Mesothelial cell of epicardium (in vitro differentiated cells): Measurements from ENCODE around the gene ANKRD53. TPM values are rescaled to one million over a fixed set of nuclear protein-coding genes. Genes with fewer than 3 reads are reported as not detected.
"Not testable (repeated sequence)": the region's sequence is repeated elsewhere in the genome, so short reads cannot be mapped to it uniquely, and the experiment has no call there.

Experiments used
- DNase-seq, 2 experiments: peaks; one replicate each; pipeline ENCODE4 v3.0.0; 2021; ENCODE audit warnings: low spot score in 2 of 2; ENCODE audit not compliant: unreplicated experiment in 2 of 2
- H3K27ac Mint-ChIP-seq: 2 replicates; pipeline ENCODE4 v1.8.0; 2021; ENCODE audit warnings: mixed read lengths
- H3K27me3 Mint-ChIP-seq: 2 replicates; pipeline ENCODE4 v1.8.0; 2021; ENCODE audit warnings: low read depth, mixed read lengths
- H3K36me3 Mint-ChIP-seq: 2 replicates; pipeline ENCODE4 v1.8.0; 2021; ENCODE audit warnings: mixed read lengths
- H3K4me1 Mint-ChIP-seq: 2 replicates; pipeline ENCODE4 v1.8.0; 2021; ENCODE audit warnings: mixed read lengths
- H3K4me3 Mint-ChIP-seq: 2 replicates; pipeline ENCODE4 v1.8.0; 2021; ENCODE audit warnings: mild to moderate bottlenecking, moderate library complexity, mixed read lengths
- H3K9me3 Mint-ChIP-seq: 2 replicates; pipeline ENCODE4 v1.8.0; 2021; ENCODE audit warnings: mixed read lengths
- total RNA-seq: library from RNA; stranded (reverse); gene quantifications from 3 replicates; pipeline ENCODE4 v1.2.1, GENCODE V29; 2021
- TF ChIP-seq, protein P1 (sequence below): fragments of 200-600 bp; sonication (generic); IDR thresholded peaks from one replicate; pipeline ENCODE4 v1.5.0; 2021; ENCODE audit warnings: antibody characterized with exemption; ENCODE audit not compliant: unreplicated experiment

ANKRD53 gene
- total RNA-seq, 1 donor from 2014 or later, result 4.9 TPM

DNA sequence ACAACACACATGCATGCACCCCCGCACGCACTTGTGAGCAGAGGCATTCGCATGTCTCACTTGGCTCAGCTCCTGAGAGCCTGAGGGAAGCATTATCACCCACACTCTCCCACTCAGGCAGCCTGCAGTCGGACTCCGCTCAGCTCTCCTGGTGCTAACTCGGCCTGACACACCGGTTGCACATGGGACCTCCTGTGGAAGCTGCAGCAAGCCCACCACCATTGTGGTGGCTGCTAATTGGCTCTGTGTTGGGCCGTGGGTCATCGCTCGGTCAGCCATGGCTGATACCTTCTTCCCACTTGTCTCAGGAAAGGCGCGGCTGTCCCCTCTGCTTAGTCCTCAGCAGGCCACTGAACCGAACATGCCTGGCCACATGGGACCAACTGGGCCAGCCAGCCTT is 29.9 kb downstream of the ANKRD53 start:
- H3K36me3 Mint-ChIP-seq, result no peaks in the 10 kb centered on the region
- DNase-seq, result no peak
- H3K4me3 Mint-ChIP-seq, result no peak overlapping the region
- H3K27ac Mint-ChIP-seq, result no peak overlapping the region
- H3K27me3 Mint-ChIP-seq, result peaks cover 39% of the 10 kb centered on the region
- H3K9me3 Mint-ChIP-seq, result no peaks in the 10 kb centered on the region
- H3K4me1 Mint-ChIP-seq, result no peaks in the 10 kb centered on the region
- TF ChIP-seq, protein P1, sequence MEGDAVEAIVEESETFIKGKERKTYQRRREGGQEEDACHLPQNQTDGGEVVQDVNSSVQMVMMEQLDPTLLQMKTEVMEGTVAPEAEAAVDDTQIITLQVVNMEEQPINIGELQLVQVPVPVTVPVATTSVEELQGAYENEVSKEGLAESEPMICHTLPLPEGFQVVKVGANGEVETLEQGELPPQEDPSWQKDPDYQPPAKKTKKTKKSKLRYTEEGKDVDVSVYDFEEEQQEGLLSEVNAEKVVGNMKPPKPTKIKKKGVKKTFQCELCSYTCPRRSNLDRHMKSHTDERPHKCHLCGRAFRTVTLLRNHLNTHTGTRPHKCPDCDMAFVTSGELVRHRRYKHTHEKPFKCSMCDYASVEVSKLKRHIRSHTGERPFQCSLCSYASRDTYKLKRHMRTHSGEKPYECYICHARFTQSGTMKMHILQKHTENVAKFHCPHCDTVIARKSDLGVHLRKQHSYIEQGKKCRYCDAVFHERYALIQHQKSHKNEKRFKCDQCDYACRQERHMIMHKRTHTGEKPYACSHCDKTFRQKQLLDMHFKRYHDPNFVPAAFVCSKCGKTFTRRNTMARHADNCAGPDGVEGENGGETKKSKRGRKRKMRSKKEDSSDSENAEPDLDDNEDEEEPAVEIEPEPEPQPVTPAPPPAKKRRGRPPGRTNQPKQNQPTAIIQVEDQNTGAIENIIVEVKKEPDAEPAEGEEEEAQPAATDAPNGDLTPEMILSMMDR, result no peak

DNA sequence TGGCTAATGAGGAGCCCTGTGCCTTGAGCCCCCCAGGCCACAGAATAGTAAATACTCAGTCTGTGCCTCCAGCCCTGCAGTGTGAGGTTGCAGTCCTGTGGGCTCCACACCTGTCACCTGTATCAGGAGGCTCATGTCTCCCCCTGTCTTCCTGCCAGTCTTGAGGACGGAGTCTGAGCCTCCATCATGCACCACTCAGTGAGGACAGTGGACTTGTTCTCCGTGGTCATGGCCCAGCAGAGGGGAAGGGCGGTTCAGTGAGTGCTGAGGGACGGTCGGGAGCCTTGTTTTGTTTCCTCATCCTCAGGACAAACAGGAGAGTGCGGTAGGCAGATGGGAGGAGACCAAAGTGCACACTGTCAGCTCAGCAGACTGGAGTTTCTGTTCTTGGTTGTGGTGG is 33.4 kb downstream of the ANKRD53 start:
- H3K27ac Mint-ChIP-seq, result not testable (repeated sequence)

DNA sequence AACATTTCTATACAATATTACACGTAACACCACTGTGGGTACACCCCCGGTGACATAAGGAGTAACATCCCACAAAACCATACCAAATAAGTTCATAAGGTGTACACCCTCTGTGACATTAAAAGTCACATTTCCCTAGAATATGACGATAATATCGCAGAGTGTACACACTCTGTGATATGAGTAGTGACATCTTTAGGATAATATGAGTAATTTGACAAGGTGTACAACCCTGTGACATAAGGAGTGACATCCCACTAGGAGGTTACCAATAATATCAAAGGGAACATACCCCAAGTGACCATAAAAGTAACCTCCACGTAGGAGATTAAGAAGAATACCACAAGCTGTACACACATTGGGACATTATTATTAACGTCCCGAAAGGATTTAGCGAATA is 40.2 kb downstream of the ANKRD53 start:
- Mint-ChIP-seq H3K9me3 (peaks cover 22% of the 10 kb centered on the region), H3K36me3 (no peaks in the 10 kb centered on the region)

More for the DNA sequence above, 33.4 kb downstream of the ANKRD53 start:
- H3K27me3 Mint-ChIP-seq, result peaks cover 34% of the 10 kb centered on the region
- not testable (repeated sequence) for H3K4me1 Mint-ChIP-seq, H3K36me3 Mint-ChIP-seq, H3K4me3 Mint-ChIP-seq, H3K9me3 Mint-ChIP-seq, DNase-seq

DNA sequence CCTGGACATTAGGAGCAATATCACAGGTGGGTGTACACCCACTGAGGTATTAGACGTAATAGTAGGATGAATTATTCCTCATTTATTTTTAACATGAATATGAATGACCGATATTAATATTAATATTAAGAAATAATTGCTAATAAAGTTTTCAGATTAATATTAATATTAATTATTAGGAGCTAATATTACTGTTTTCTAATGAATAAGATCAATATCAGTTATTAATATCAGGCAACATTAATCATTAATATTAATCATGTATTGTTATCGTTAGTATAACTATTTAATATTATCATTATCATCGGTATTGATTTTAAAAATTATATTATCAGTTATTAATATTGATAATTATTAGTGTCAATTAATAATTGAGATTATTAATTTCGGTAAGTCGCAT is 41.6 kb downstream of the ANKRD53 start:
- not testable (repeated sequence) for DNase-seq, H3K36me3 Mint-ChIP-seq, H3K27me3 Mint-ChIP-seq, H3K27ac Mint-ChIP-seq, H3K4me3 Mint-ChIP-seq
- Mint-ChIP-seq H3K9me3 (peaks cover 22% of the 10 kb centered on the region), H3K4me1 (peaks cover 15% of the 10 kb centered on the region)

More for the DNA sequence above, 40.2 kb downstream of the ANKRD53 start:
- Mint-ChIP-seq H3K27me3 (peaks cover 9% of the 10 kb centered on the region), H3K4me3 (no peak overlapping the region), H3K27ac (no peak overlapping the region), H3K4me1 (peaks cover 10% of the 10 kb centered on the region)
- TF ChIP-seq, protein P1, result no peak
- DNase-seq, result no peak

DNA sequence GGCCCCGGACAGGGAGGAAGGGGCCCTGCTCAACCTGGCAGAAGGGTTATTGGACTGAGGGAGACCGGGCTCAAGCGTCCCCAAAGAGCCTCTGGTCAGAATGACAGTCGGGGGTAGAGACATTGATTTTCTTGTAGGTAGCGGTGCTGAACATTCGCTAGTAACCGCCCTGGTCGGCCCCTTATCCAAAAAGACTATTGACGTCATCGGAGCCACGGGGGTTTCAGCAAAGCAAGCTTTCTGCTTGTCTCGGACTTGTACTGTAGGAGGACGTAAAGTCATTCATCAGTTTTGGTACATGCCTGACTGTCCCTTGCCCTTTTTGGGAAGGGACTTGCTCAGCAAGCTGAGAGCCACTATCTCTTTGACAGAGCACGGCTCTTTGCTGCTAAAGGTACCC is 43.0 kb downstream of the ANKRD53 start:
- H3K27me3 Mint-ChIP-seq, DNase-seq, H3K27ac Mint-ChIP-seq, H3K4me3 Mint-ChIP-seq, H3K36me3 Mint-ChIP-seq: not testable (repeated sequence)
- Mint-ChIP-seq H3K9me3 (peaks cover 22% of the 10 kb centered on the region), H3K4me1 (peaks cover 15% of the 10 kb centered on the region)

DNA sequence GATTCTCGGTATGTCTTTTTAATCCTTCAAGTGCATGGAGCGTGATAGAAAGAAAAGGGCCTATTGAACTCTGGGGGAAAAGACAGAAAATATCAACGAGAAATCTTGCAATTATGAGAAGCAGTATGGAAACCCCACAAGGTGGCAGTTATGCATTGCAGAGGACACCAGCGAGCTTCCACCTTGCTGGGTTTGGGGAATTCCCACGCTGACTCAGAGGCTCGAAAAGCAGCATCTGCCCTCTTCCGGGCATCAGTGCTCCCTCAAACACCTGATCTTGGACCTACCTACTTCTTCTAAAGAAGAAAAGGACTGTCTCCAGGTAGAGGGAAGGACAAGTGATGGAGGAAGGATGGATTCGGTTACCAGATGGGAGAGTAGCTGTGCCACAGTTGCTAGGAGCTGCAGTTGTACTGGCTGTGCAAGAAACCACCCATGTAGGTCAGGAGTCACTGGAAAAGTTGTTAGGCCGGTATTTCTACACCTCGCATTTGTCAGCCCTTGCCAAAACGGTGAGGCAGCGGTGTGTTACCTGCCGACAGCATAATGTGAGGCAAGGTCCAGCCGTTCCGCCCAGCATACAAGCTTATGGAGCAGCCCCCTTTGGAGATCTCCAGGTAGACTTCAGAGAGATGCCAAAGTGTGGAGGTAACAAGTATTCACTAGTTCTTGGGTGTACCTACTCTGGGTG is 45.3 kb downstream of the ANKRD53 start:
- H3K27ac Mint-ChIP-seq, result peak overlapping the region; percentile 68
- not testable (repeated sequence) for H3K9me3 Mint-ChIP-seq, H3K36me3 Mint-ChIP-seq, DNase-seq, H3K27me3 Mint-ChIP-seq, H3K4me3 Mint-ChIP-seq
- H3K4me1 Mint-ChIP-seq, result peaks cover 15% of the 10 kb centered on the region

Other genes with a start within 250 kb of the ANKRD53 start
- gene ADD2, start 210.4 kb upstream of the ANKRD53 start, total RNA-seq, result 1.3 to 2.0 TPM (median 1.3 TPM) in 3 replicates
- not detected in 3 replicates for gene FIGLA, start 188.0 kb upstream of the ANKRD53 start, total RNA-seq
- not detected in 3 replicates for gene CLEC4F, start 158.0 kb upstream of the ANKRD53 start, total RNA-seq
- not detected in 3 replicates for gene CD207, start 142.8 kb upstream of the ANKRD53 start, total RNA-seq
- gene VAX2, start 78.1 kb upstream of the ANKRD53 start, total RNA-seq, result 0.22 to 0.34 TPM (median 0.27 TPM) in 3 replicates
- 0.44 to 0.66 TPM in 2 of 3 replicates, not detected in the other for gene ATP6V1B1, start 42.7 kb upstream of the ANKRD53 start, total RNA-seq
- 33.0 to 34.1 TPM (median 33.8 TPM) in 3 replicates for gene TEX261, start 16.2 kb downstream of the ANKRD53 start, total RNA-seq
- 90.5 to 98.4 TPM (median 96.2 TPM) in 3 replicates for gene NAGK, start 90.0 kb downstream of the ANKRD53 start, total RNA-seq
- 17.0 to 17.8 TPM (median 17.4 TPM) in 3 replicates for gene MCEE, start 151.6 kb downstream of the ANKRD53 start, total RNA-seq
- 34.3 to 36.5 TPM (median 35.1 TPM) in 3 replicates for gene MPHOSPH10, start 152.0 kb downstream of the ANKRD53 start, total RNA-seq
- 10.3 to 11.3 TPM (median 10.8 TPM) in 3 replicates for gene PAIP2B, start 248.5 kb downstream of the ANKRD53 start, total RNA-seq